NOMO-1 (cell line): ENCODE data around the gene TRIM51G.
"Not testable (repeated sequence)": the region's sequence is repeated elsewhere in the genome, so short reads cannot be mapped to it uniquely, and the experiment has no call there.

Experiments used
- DNase-seq, 2 experiments: peaks; one replicate each; lab custom pipeline; 2025; ENCODE audit not compliant: unreplicated experiment in 2 of 2; lab: John Stamatoyannopoulos, UW

The TRIM51G gene, protein sequence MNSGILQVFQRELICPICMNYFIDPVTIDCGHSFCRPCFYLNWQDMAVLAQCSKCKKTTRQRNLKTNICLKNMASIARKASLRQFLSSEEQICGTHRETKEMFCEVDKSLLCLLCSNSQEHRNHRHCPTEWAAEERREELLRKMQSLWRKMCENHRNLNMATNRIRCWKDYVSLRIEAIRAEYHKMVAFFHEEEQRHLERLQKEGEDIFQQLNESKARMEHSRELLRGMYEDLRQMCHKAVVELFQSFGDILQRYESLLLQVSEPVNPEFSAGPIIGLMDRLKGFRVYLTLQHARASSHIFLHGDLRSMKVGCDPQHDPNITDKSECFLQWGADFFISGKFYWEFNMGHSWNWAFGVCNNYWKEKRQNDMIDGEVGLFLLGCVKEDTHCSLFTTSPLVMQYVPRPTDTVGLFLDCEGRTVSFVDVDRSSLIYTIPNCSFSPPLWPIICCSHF

DNA sequence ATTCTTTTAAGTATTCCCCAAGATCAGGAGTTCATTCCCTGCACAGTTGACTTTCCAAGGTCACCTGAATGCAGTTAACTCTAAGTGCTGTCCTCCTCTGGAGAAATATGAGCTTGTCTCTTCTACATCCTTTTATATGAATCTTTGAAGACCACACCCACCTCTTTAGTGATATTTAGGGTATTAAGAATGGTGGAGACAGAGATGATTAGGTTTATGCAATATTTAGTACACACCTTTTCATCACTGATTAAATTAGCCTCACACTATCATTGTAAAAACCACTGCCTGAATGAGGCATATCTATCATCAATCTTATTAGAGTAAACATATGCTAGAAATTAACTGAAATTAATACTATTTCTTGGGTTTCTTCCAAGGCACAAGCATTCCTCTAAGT lies at the start of gene TRIM51G:
Gene TRIM51G, minus strand, starts transcription at position 101 of the 400 bp plus-strand sequence. CDS start 2,190 bp downstream, outside the sequence.
- not testable (repeated sequence) for DNase-seq

DNA sequence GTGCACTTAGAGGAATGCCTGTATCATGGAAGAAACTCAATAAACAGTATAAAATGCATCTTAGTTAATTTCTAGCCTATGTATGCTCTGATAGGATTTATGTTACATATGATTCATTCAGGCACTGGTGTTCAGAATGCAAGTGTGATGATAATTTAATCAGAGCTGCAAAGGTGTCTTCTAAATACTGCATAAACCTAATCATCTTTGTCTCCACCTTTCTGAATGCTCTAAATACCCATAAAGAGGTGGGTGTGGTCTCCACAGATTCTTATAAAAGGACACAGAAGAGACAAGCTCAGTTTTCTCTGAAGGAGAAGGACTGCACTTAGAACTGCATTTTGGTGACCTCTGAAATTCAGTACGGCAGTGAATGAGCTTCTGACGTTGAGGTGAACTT lies 44.8 kb upstream of the TRIM51G start, which contains the start of gene TRIM49B:
Gene TRIM49B, plus strand, starts transcription at position 301 of the 400 bp plus-strand sequence. CDS start 2,777 bp downstream, outside the sequence.
- not testable (repeated sequence) for DNase-seq

DNA sequence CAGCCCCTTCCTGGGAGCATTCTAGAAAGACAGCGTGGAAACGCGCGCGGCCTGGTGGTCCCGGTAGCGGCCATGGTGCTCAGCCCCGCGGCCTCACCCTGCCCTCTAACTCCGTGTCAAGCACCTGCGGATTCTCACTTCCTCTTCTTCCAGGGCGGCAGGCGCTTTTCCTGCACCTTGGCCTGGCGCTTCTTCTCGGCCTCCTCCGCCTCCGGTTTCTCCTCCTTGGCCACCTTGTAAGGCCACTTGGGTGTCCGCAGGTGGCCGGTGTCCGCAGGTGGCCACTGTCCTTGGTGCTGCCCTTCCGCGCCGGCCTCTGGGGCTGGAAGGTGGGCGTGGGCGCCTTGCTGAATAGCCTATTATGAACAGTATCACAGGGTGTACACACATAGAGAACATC lies 15.1 kb downstream of the TRIM51G start:
- DNase-seq = not testable (repeated sequence)

DNA sequence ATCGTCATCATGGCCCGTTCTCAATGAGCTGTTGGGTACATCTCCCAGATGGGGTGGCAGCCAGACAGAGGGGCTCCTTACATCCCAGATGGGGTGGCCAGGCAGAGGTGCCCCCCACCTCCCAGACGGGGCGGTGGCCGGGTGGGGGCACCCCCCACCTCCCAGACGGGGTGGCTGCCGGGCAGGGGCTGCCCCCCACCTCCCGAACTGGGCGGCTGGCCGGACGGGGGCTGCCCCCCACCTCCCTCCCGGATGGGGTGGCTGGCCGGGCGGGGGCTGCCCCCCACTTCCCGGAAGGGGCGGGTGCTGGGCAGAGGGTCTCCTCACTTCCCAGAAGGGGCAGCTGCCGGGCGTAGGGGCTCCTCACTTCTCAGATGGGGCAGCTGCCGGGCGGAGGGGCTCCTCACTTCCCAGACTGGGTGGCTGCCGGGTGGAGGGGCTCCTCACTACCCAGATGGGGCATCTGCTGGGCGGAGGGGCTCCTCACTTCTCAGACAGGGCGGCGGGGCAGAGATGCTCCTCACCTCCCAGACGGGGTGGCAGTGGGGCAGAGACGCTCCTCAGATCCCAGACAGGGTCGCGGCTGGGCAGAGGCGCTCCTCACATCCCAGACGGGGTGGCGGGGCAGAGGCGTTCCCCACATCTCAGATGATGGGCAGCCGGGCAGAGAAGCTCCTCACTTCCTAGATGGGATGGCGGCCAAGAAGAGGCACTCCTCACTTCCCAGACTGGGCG lies 28.2 kb downstream of the TRIM51G start:
- not testable (repeated sequence) for DNase-seq

DNA sequence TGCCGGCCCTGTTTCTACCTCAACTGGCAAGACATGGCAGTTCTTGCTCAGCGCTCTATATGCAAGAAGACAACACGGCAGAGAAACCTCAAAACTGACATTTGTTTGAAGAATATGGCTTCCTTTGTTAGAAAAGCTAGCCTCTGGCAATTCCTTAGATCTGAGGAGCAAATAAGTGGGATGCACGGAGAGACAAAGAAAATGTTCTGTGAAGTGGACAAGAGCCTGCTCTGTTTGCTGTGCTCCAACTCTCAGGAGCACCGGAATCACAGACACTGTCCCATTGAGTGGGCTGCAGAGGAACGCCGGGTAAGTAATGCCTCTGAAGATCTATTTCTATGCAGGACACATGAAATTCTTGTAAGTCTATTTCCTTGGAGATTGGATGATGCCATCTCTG lies 37.9 kb downstream of the TRIM51G start:
- DNase-seq = not testable (repeated sequence)
